Measurements from ENCODE around the gene FRAS1.

The FRAS1 gene

GRCh38 chr4:78379991-78380729 lies 323.0 kb downstream of the FRAS1 start:
- DNase-seq, result no peak

DNA sequence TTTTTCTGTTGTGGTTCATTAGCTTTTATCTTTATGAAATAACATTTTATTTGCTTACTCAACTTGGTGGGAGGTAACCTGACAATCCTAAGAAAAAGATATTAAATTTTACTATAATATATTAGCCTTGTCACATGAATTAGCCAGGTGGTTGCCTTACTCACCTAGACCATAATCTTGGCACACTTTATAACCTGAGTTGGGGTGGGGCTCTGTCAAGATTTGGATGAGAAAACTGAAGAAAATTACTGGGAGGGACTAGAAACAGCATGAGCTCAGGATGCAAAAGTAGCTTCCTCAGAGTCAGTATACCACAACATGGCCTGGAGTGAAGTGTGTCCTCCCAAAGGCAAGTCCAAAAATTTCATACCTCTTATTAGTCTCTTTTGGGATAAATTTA lies 329.6 kb downstream of the FRAS1 start:
- DNase-seq, result no peak

GRCh38 chr4:78395642-78396041 lies 338.5 kb downstream of the FRAS1 start:
- DNase-seq, result no peak

GRCh38 chr4:78396613-78397291 lies 339.6 kb downstream of the FRAS1 start:
- DNase-seq, result no peak

GRCh38 chr4:78397292-78397630 lies 340.1 kb downstream of the FRAS1 start:
- DNase-seq, result no peak

DNA sequence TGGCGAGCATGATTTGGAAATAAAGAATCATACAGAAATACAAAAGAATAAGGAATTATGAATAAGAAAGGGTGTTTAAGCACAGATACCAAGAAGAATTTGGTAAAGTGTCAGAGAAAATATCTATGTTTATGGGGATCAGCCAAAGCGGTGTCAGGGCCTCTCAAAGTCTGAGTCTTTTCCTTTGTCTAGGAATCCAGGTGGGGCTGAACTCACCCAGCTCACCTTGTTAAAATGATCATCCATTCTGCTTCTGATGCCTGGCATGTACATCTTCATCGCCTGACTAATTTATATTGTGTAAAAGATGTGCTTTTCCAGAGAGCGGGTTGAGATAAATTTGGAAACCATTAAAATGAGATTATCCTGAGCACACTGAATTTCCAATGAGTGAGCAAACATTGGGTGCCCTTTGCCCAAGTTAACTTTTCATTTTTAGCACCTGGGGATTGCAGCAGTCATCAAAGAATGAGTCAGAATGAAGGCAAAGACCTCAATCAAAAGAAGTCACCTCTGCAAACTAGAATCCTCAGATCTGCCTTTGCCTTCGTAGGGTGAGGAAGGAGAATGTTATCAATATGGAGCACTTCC lies 352.6 kb downstream of the FRAS1 start:
- DNase-seq, result no peak

DNA sequence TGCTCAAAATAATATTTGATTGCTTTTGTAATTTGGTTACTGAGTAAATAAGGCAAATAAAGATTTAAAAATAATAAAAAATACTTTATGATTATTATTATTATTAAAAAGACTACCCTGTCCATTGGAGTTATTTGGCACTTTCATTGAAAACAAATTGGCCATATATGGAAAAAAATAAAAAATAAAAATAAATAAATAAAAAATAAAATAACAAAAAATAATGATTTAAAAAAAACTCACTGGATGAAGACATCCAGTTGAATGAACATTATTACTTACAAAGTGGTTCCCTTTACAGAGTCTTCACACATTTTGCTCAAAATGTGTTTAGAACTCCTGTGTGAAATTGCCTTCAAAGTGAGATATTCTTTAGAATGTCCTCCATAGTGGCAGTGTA lies 353.1 kb downstream of the FRAS1 start:
- no peak for DNase-seq

GRCh38 chr4:78410676-78411075 lies 353.6 kb downstream of the FRAS1 start:
- DNase-seq, result no peak

DNA sequence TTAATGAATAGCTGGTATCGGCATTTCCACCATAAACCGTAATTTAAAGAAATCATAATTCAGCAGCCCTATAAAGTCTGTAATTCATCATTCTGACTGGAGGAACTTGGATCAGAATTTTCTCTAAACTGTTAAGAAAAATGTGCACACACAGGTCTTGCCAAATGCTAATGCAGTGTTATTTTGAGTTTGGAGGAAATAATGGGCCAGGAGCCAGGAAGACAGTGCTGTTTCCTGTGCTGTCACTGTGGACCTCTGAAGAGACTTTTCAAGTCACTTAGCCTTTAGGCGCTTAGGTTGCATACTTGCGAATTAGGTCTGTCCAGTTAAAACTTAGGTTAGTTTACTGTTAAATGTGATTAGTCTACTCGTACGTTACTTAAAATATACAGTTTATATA lies 357.0 kb downstream of the FRAS1 start:
- no peak for DNase-seq

GRCh38 chr4:78417603-78418002 lies 360.5 kb downstream of the FRAS1 start:
- no peak for DNase-seq

DNA sequence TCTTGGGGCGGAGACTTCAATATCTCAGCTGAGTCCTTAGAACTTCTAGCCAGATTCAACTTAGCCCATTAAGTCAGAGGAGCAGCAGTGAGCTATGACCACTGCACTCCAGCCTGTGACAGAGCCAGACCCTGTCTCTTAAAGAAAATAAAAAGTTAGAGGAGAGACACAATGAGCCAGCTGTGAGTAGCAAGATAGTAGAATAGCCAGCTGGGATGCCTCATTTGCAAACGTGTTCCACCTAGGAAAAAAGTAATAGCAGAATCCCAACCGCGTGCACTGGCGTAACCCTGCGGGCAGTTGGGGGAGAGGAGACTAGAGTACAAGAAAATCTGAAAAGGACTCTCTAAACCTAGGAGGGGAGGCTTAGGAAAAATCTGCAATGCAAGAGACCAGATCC lies 361.3 kb downstream of the FRAS1 start:
- DNase-seq, result no peak

GRCh38 chr4:78423790-78424189 lies 366.7 kb downstream of the FRAS1 start:
- DNase-seq, result no peak

DNA sequence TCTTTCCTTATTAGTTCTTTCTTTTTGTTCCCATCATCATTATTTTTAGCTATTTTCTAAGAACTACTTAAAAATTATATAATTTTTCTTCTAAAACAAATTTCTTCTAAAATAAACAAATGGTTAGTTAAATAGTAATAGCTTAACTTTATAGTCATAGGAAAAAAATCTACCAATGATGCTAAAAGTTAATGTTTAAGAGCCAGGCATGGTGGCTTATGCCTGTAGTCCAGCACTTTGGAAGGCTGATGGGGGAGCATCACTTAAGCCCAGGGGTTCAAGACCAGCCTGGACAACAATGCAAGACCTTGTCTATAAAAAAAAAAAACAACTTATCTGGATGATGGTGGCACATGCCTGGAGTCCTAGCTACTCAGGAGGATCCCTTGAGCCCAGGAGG lies 367.3 kb downstream of the FRAS1 start:
- no peak for DNase-seq

DNA sequence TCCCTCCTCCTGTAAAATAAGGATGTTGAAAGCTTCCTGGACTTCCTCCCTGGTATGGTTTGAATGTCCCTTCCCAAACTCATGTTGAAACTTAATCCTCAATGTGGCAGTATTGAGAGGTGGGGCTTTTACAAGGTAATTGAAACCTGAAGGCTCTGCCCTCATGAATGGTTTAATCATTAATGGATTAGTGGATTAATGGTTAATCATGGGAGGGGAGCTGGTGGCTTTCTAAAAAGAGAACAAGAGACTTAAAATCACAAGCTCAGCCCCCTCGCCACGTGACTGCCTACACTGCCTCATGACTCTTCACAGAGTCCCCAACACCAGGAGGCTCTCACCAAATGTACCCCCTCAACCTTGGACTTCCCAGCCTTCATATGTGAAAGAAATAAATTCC lies 369.8 kb downstream of the FRAS1 start:
- DNase-seq, result no peak

- DNase-seq, result no peak
Observed at GRCh38 chr4:78428996-78429395, 371.9 kb downstream of the FRAS1 start.

DNA sequence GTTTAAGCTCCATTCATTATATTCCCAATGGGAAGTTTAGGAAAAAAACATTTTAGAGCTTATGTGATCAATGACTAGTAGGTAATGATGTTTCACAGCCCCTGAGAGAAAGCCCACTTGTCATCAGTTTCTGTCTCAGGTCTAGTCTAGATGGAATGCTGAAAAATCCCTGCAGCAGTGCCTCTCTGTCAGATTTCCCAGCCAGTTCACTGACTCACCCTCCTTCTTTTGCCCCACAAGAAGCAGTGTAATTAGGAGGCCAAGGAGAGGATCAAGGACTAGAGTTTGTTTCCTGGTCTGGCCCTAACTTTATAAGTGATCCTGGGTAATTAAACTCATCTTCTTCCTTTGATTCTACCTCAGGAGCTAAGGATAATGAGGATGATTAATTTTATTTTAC lies 375.8 kb downstream of the FRAS1 start:
- no peak for DNase-seq

DNA sequence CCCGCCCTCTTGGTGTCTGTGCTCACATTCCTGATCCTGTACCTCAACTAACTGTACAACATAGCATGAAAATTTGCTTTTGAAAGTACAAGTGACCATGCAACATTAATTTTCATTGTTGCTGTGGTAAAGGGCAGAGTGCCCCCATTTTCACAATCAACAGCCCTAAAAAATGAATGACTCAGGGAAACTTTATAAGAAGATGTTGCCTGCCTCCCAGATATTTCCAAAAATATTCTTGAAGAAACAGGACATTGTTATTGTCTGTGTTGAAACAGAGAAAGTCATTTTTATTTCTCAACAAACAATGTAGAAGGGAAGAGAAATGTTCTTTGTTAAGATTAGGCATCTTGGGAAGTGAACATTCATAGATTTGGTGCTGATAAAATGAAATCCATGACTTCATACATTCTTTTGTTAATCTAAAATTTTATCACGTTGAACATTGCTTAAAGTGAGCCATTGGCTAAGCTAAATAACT lies 380.5 kb downstream of the FRAS1 start:
- DNase-seq, result no peak

GRCh38 chr4:78439328-78439727 lies 382.2 kb downstream of the FRAS1 start:
- no peak for DNase-seq

DNA sequence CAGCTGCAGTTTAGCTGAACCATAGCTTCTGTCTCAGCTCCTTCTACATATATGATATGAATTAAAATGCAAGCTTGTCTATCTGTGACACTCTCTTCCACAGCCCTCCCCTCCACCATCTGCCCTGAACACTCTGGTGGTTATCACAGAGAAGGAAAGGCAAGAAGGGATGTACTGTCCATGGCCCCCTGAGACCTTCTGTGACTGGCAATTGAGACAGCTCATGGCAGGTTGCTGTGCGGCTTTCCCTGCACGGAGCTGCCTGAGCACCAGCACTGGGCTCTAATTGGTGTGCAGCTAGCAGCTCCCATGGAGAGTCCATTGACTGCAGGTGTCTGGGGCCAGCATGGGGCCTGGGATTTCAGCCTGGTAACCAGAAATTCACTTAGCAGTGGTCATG lies 384.6 kb downstream of the FRAS1 start:
- no peak for DNase-seq

- no peak for DNase-seq
Observed at GRCh38 chr4:78446619-78447018, 389.5 kb downstream of the FRAS1 start.

- no peak for DNase-seq
Observed at GRCh38 chr4:78451407-78451806, 394.3 kb downstream of the FRAS1 start.

- no peak for DNase-seq
Observed at GRCh38 chr4:78454016-78454415, 396.9 kb downstream of the FRAS1 start.

GRCh38 chr4:78457751-78458150 lies 400.6 kb downstream of the FRAS1 start:
- no peak for DNase-seq

GRCh38 chr4:78459327-78459726 lies 402.2 kb downstream of the FRAS1 start:
- no peak for DNase-seq
